HAP-1 (cell line): Measurements from ENCODE around the gene PDZD2.

Experiments used
- DNase-seq, 2 experiments: peaks; one replicate each; pipeline ENCODE4 v3.0.0-alpha.2; 2016 to 2020; ENCODE audit warnings: low spot score in 2 of 2
- H3K27me3 ChIP-seq: fragments of 250-450 bp; sonication (Bioruptor Pico); 2 replicates; pipeline ENCODE4 v1.5.1; 2020; ENCODE audit warnings: low read depth, mild to moderate bottlenecking, moderate library complexity
- H3K36me3 ChIP-seq: fragments of 250-450 bp; sonication (Bioruptor Pico); replicated peaks from 2 replicates; pipeline ENCODE4 v1.5.1; 2020; ENCODE audit warnings: mild to moderate bottlenecking
- H3K4me1 ChIP-seq: fragments of 250-450 bp; sonication (Bioruptor Pico); 2 replicates; pipeline ENCODE4 v1.5.1; 2020; ENCODE audit warnings: mild to moderate bottlenecking
- H3K4me3 ChIP-seq: fragments of 250-450 bp; sonication (Bioruptor Pico); 2 replicates; pipeline ENCODE4 v1.5.1; 2020; ENCODE audit warnings: mild to moderate bottlenecking, moderate library complexity
- H3K9me3 ChIP-seq: fragments of 250-450 bp; sonication (Bioruptor Pico); 2 replicates; pipeline ENCODE4 v1.5.1; 2020; ENCODE audit warnings: mild to moderate bottlenecking, moderate library complexity
- in situ Hi-C: fragments of 300-500 bp; cut with MboI; formaldehyde crosslinking; loops from 3 replicates; pipeline ENCODE4 v1.14.3; 2020; ENCODE audit warnings: low sequenced_read_pairs, inconsistent platforms, mixed read lengths

PDZD2 gene

GRCh38 chr5:31983851-31984250, 344.9 kb downstream of the PDZD2 start:
- no peak overlapping the region for H3K4me3 ChIP-seq
- no peaks in the 10 kb centered on the region for H3K36me3 ChIP-seq
- H3K27me3 ChIP-seq, result no peaks in the 10 kb centered on the region
- in situ Hi-C loops, result no loop called here
- DNase-seq, result no peak
- peaks cover 22% of the 10 kb centered on the region for H3K4me1 ChIP-seq
- no peaks in the 10 kb centered on the region for H3K9me3 ChIP-seq

DNA sequence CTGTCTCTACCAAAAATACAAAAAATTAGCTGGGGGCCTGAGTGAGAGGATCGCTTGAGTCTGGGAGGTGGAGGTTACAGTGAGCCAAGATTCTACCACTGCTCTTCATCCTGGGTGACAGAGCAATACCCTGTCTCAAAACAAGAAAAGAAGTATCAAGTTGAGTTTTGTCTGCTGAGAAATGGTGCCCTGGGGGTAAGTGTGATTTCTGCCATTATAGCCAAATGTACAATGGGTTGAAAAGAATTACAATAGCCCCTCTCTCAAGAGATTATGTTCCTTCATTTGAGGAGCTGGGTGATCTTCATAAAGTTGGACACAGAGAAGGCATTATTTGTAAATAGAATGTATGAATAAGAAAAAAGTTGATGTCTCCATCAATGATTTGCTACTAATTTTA, 345.8 kb downstream of the PDZD2 start:
- in situ Hi-C loops, result no loop called here
- Histone ChIP-seq H3K36me3 (no peaks in the 10 kb centered on the region), H3K4me3 (no peak overlapping the region), H3K4me1 (peaks cover 22% of the 10 kb centered on the region), H3K9me3 (no peaks in the 10 kb centered on the region), H3K27me3 (no peaks in the 10 kb centered on the region)
- DNase-seq, result peak; percentile 80 to 93

GRCh38 chr5:31986101-31986500, 347.2 kb downstream of the PDZD2 start:
- Histone ChIP-seq H3K9me3 (no peaks in the 10 kb centered on the region), H3K36me3 (no peaks in the 10 kb centered on the region), H3K27me3 (no peaks in the 10 kb centered on the region), H3K4me3 (no peak overlapping the region), H3K4me1 (peaks cover 22% of the 10 kb centered on the region)
- DNase-seq, result peak; percentile 62 to 93
- in situ Hi-C loops, result no loop called here

GRCh38 chr5:31987985-31988710, 349.2 kb downstream of the PDZD2 start:
- no peaks in the 10 kb centered on the region for H3K27me3 ChIP-seq
- H3K4me1 ChIP-seq, result peaks cover 34% of the 10 kb centered on the region
- H3K36me3 ChIP-seq, result no peaks in the 10 kb centered on the region
- H3K4me3 ChIP-seq, result no peak overlapping the region
- DNase-seq, result no peak
- H3K9me3 ChIP-seq, result no peaks in the 10 kb centered on the region
- in situ Hi-C loops, result no loop called here

DNA sequence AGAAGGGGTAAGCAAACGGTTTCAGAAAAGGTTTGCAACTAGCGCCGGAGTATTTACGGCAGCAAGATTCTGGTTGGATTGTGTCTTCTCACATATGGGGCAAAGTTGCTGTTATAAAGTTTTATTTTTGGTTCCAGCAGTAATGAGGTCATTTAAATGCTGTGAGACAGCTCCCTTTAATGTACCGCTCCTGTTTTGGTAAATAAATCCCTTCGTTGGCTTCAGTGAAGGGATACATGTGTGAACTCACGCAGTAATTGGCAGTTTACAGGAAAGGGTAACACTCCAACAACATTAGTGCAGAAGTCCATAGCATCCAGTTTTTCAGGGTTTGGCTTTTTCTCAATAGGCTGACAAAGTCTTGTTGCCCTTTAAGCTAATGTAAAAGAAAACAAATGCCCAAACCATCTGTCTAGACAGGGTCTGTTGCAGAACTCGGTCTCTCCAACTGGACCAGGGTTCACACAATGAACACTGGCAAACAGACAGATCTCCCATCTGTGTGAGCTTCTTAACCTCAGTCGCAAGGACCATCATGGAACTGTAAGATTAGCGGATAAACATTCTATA, 351.2 kb downstream of the PDZD2 start:
- Histone ChIP-seq H3K4me1 (peaks cover 29% of the 10 kb centered on the region), H3K4me3 (no peak overlapping the region), H3K9me3 (no peaks in the 10 kb centered on the region), H3K36me3 (no peaks in the 10 kb centered on the region), H3K27me3 (no peaks in the 10 kb centered on the region)
- DNase-seq, result no peak
- in situ Hi-C loops, result no loop called here

GRCh38 chr5:31990701-31991110, 351.8 kb downstream of the PDZD2 start:
- no peaks in the 10 kb centered on the region for H3K27me3 ChIP-seq
- DNase-seq, result no peak
- H3K9me3 ChIP-seq, result no peaks in the 10 kb centered on the region
- H3K4me3 ChIP-seq, result no peak overlapping the region
- H3K4me1 ChIP-seq, result peaks cover 24% of the 10 kb centered on the region
- in situ Hi-C loops, result no loop called here
- no peaks in the 10 kb centered on the region for H3K36me3 ChIP-seq

DNA sequence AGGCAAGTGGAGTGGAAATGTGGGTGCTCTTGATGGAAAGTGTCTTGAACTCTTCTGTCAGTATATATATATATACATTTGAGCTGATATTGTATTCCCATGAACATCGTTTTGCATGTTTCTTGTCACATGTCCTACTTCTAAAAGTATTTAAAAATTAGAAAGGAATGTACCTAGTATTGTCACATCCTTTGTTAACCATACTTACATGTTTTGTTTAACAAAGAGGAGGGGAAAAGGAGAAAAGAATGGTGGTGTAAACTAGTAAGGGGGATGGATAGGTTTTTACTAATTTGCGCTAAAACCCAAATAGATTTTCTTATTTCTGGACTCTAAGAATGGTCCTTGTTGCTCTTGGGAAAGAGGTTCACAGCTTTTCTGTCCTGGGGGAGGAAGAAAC, 353.4 kb downstream of the PDZD2 start:
- Histone ChIP-seq H3K4me1 (peaks cover 14% of the 10 kb centered on the region), H3K9me3 (no peaks in the 10 kb centered on the region), H3K4me3 (no peak overlapping the region), H3K27me3 (no peaks in the 10 kb centered on the region), H3K36me3 (no peaks in the 10 kb centered on the region)
- DNase-seq, result peak in 1 of 2 experiments; percentile 74
- in situ Hi-C loops, result no loop called here

- no peak overlapping the region for H3K4me3 ChIP-seq
- no peaks in the 10 kb centered on the region for H3K9me3 ChIP-seq
- in situ Hi-C loops, result no loop called here
- H3K36me3 ChIP-seq, result no peaks in the 10 kb centered on the region
- H3K27me3 ChIP-seq, result no peaks in the 10 kb centered on the region
- no peak for DNase-seq
- peaks cover 14% of the 10 kb centered on the region for H3K4me1 ChIP-seq
Observed at GRCh38 chr5:31993165-31993961, 354.4 kb downstream of the PDZD2 start.

DNA sequence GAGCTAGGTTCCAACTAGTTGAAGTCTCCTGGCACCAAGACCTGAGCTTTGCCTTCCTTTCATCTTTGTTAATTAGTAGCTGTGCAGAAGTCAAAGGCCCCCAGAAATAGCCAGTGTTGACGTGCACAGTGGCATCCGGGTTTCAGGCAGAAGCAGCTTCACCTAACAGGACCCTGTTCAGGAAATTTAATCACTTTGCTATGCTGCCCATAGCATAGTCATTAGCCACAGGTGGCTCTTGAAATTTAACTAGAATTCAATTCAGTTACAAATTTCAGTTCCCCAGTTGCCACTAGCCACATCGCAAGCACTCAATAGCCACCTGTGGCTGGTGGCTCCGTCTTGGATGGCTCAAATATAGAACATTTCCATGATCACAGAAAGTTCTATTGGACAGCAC, 356.1 kb downstream of the PDZD2 start:
- no peak for DNase-seq
- Histone ChIP-seq H3K4me1 (peaks cover 14% of the 10 kb centered on the region), H3K9me3 (no peaks in the 10 kb centered on the region; the same call in 1 of the 2 replicates), H3K36me3 (no peaks in the 10 kb centered on the region), H3K4me3 (no peak overlapping the region), H3K27me3 (no peaks in the 10 kb centered on the region)
- in situ Hi-C loops, result no loop called here

GRCh38 chr5:31995714-31996113, 356.8 kb downstream of the PDZD2 start:
- no peak overlapping the region for H3K4me3 ChIP-seq
- DNase-seq, result no peak
- in situ Hi-C loops, result no loop called here
- no peaks in the 10 kb centered on the region for H3K27me3 ChIP-seq
- H3K36me3 ChIP-seq, result no peaks in the 10 kb centered on the region
- no peaks in the 10 kb centered on the region; the same call in 1 of the 2 replicates for H3K9me3 ChIP-seq
- peaks cover 14% of the 10 kb centered on the region for H3K4me1 ChIP-seq

- peaks cover 12% of the 10 kb centered on the region for H3K4me1 ChIP-seq
- H3K4me3 ChIP-seq, result no peak overlapping the region
- no peaks in the 10 kb centered on the region for H3K27me3 ChIP-seq
- no peak for DNase-seq
- H3K36me3 ChIP-seq, result no peaks in the 10 kb centered on the region
- H3K9me3 ChIP-seq, result no peaks in the 10 kb centered on the region; the same call in 1 of the 2 replicates
- in situ Hi-C loops, result no loop called here
Observed at GRCh38 chr5:31996909-31997308, 358.0 kb downstream of the PDZD2 start.

- DNase-seq, result no peak
- Histone ChIP-seq H3K9me3 (no peaks in the 10 kb centered on the region; the same call in 1 of the 2 replicates), H3K4me1 (no peaks in the 10 kb centered on the region), H3K27me3 (no peaks in the 10 kb centered on the region), H3K36me3 (no peaks in the 10 kb centered on the region), H3K4me3 (no peak overlapping the region)
- in situ Hi-C loops, result no loop called here
Observed at GRCh38 chr5:31999470-31999869, 360.5 kb downstream of the PDZD2 start.

DNA sequence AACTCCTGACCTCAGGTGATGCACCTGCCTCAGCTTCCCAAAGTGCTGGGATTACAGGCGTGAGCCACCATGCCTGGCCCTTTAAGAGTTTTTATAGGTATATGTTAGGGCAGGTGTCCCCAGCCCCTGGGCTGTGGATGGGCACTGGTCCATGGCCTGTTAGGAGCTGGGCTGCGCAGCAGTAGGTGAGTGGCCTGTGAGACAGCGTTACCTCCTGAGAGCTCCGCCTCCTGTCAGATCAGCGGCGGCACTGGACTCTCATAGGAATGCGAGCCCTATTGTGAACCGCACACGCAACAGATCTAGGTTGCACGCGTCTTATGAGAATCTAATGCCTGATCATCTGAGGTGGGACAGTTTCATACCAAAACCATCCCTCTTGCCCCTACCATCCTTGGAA, 361.8 kb downstream of the PDZD2 start:
- Histone ChIP-seq H3K27me3 (no peaks in the 10 kb centered on the region), H3K36me3 (no peaks in the 10 kb centered on the region), H3K4me1 (no peaks in the 10 kb centered on the region), H3K9me3 (no peaks in the 10 kb centered on the region; the same call in 1 of the 2 replicates), H3K4me3 (no peak overlapping the region)
- DNase-seq, result no peak
- in situ Hi-C loops, result no loop called here

DNA sequence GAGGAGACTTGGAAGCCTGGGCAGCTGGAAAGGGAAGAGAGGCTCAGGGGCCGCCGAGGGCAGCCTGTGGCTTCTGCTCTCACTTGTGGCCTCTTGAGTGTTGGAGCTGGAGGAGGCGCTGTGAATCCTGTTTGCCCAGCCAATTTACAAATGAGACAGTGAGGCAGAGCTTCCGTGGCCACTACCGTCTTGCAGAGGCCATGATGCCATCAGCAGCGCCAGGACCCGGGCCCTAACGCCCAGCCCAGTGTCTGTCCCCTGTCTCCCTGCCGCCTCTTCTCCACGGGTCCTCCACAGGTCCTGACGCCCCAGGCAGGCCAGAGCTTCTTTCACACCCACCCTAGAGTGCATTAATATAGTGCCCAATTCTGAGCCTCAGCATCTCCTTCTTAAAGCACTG, 362.4 kb downstream of the PDZD2 start:
- H3K27me3 ChIP-seq, result no peaks in the 10 kb centered on the region
- no peaks in the 10 kb centered on the region; the same call in 1 of the 2 replicates for H3K9me3 ChIP-seq
- no peak for DNase-seq
- H3K36me3 ChIP-seq, result no peaks in the 10 kb centered on the region
- no peak overlapping the region for H3K4me3 ChIP-seq
- H3K4me1 ChIP-seq, result no peaks in the 10 kb centered on the region
- in situ Hi-C loops, result no loop called here
